Nephron (organoid): Measurements from ENCODE around the gene NFYC.

Source experiments
- H3K27ac Mint-ChIP-seq, 3 experiments: 2 replicates each; pipeline ENCODE4 v1.8.0; 2020; ENCODE audit warnings: mixed read lengths in 3 of 3, mild to moderate bottlenecking in 2 of 3, moderate library complexity in 1 of 3
- H3K27me3 Mint-ChIP-seq: 2 replicates; pipeline ENCODE4 v1.8.0; 2021; ENCODE audit warnings: low read depth, mild to moderate bottlenecking, moderate library complexity, mixed read lengths
- H3K36me3 Mint-ChIP-seq: 2 replicates; pipeline ENCODE4 v1.8.0; 2020; ENCODE audit warnings: low read depth, mixed read lengths
- H3K4me1 Mint-ChIP-seq: 2 replicates; pipeline ENCODE4 v1.8.0; 2020; ENCODE audit warnings: mixed read lengths
- H3K4me3 Mint-ChIP-seq, 3 experiments: 2 replicates each; pipeline ENCODE4 v1.8.0; 2020; ENCODE audit warnings: mild to moderate bottlenecking in 3 of 3, mixed read lengths in 3 of 3, moderate library complexity in 2 of 3
- H3K9me3 Mint-ChIP-seq: 2 replicates; pipeline ENCODE4 v1.8.0; 2020; ENCODE audit warnings: mixed read lengths
- CTCF ChIP-seq, 3 experiments: fragments of 200-600 bp; sonication (generic); IDR thresholded peaks; one replicate each; pipeline ENCODE4 v1.5.0; 2021; ENCODE audit warnings: antibody characterized with exemption in 3 of 3; ENCODE audit not compliant: unreplicated experiment in 3 of 3

Gene NFYC

GRCh38 chr1:40780678-40781607 lies 89.4 kb downstream of the NFYC start:
- Mint-ChIP-seq H3K4me3 (peak overlapping the region; percentile 58 to 72 (median 59)), H3K36me3 (peaks cover 36% of the 10 kb centered on the region), H3K4me1 (peaks cover 25% of the 10 kb centered on the region), H3K9me3 (peaks cover 14% of the 10 kb centered on the region), H3K27me3 (peaks cover 24% of the 10 kb centered on the region), H3K27ac (peak overlapping the region in 1 of 3 experiments; percentile 2)
- no peak for TF ChIP-seq CTCF (IDR thresholded peaks at IDR 0.05; ENCODE audit: unreplicated experiment in 3 of 3)

- Mint-ChIP-seq H3K4me1 (peaks cover 25% of the 10 kb centered on the region), H3K9me3 (peaks cover 12% of the 10 kb centered on the region), H3K27me3 (peaks cover 24% of the 10 kb centered on the region), H3K27ac (no peak overlapping the region), H3K4me3 (peak overlapping the region; percentile 59 to 72 (median 71)), H3K36me3 (peaks cover 29% of the 10 kb centered on the region)
- TF ChIP-seq CTCF (IDR thresholded peaks at IDR 0.05; ENCODE audit: unreplicated experiment in 3 of 3) = no peak
Measured at GRCh38 chr1:40781608-40781971, 90.1 kb downstream of the NFYC start.

- Mint-ChIP-seq H3K4me1 (peaks cover 27% of the 10 kb centered on the region), H3K36me3 (peaks cover 21% of the 10 kb centered on the region), H3K27me3 (peaks cover 24% of the 10 kb centered on the region), H3K9me3 (peaks cover 3% of the 10 kb centered on the region), H3K4me3 (peak overlapping the region; percentile 80 to 88 (median 84)), H3K27ac (peak overlapping the region in 1 of 3 experiments; percentile 63)
- TF ChIP-seq CTCF (IDR thresholded peaks at IDR 0.05; ENCODE audit: unreplicated experiment in 3 of 3) = no peak
Measured at GRCh38 chr1:40782371-40782956, 91.0 kb downstream of the NFYC start.

- H3K36me3 Mint-ChIP-seq = peaks cover 15% of the 10 kb centered on the region
- H3K4me3 Mint-ChIP-seq = peak within 1 kb of the TSS; percentile 83 to 88 (median 84)
- H3K4me1 Mint-ChIP-seq = peaks cover 30% of the 10 kb centered on the region
- H3K27me3 Mint-ChIP-seq = peaks cover 27% of the 10 kb centered on the region
- peak within 1 kb of the TSS in 2 of 3 experiments; percentile 63 to 70 for H3K27ac Mint-ChIP-seq
- H3K9me3 Mint-ChIP-seq = peaks cover 3% of the 10 kb centered on the region
- no peak for TF ChIP-seq CTCF (IDR thresholded peaks at IDR 0.05; ENCODE audit: unreplicated experiment in 3 of 3)
Measured at GRCh38 chr1:40783001-40783905, 91.7 kb downstream of the NFYC start, which contains the start of gene KCNQ4. KCNQ4 (plus strand) TSS chr1:40783787; CDS start chr1:40784094, 307 bp downstream.

- H3K4me1 Mint-ChIP-seq = peaks cover 30% of the 10 kb centered on the region
- H3K27ac Mint-ChIP-seq = no peak overlapping the region
- peak overlapping the region; percentile 83 to 84 (median 83) for H3K4me3 Mint-ChIP-seq
- H3K27me3 Mint-ChIP-seq = peaks cover 32% of the 10 kb centered on the region
- no peaks in the 10 kb centered on the region for H3K9me3 Mint-ChIP-seq
- no peak for TF ChIP-seq CTCF (IDR thresholded peaks at IDR 0.05; ENCODE audit: unreplicated experiment in 3 of 3)
- peaks cover 7% of the 10 kb centered on the region for H3K36me3 Mint-ChIP-seq
Measured at GRCh38 chr1:40784141-40784770, 92.8 kb downstream of the NFYC start.
